RWPE1 (cell line): ENCODE results near the gene MPC1.

Experiments
- CTCF ChIA-PET: fragments of 350-600 bp; sonication (Branson Sonifier 250); formaldehyde crosslinking; extraction: SDS; loops from one replicate; lab custom pipeline; 2021; lab: Yijun Ruan, JAX
- POLR2A ChIA-PET: fragments of 400-600 bp; formaldehyde crosslinking; extraction: SDS; loops from one replicate; lab custom pipeline; 2020; ENCODE audit warnings: antibody characterized with exemption; ENCODE audit not compliant: low non-redundant PET; lab: Yijun Ruan, JAX
- DNase-seq: peaks from one replicate; pipeline ENCODE4 v3.0.0; 2012; ENCODE audit warnings: low spot score
- H3K27ac ChIP-seq: fragments of 450-650 bp; 2 replicates; pipeline ENCODE4 v1.5.1; 2017
- TF ChIP-seq, protein P1 (sequence below): fragments of 450-650 bp; conservative IDR thresholded peaks from 2 replicates; pipeline ENCODE4 v1.5.1; 2017; ENCODE audit warnings: low read depth, mild to moderate bottlenecking

Gene MPC1

DNA sequence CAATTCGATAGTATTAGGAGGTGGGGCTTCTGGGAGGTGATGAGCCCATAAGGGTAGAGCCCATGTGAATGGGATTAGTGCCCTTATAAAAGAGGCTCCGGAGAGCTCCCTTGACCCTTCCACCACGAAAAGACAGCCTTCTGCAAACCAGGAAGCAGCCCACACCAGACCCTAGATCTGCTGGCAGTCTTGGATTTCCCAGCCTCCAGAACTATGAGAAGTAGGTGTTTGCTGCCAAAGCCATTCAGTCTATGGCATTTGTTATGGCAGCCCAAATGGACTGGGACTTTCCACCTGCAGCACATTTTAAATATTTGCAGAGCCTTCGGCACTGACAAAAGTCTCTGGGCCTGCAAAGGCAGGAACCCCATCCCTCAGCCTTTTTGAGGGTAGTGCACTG, 28.6 kb downstream of the MPC1 start:
- TF ChIP-seq, protein P1, sequence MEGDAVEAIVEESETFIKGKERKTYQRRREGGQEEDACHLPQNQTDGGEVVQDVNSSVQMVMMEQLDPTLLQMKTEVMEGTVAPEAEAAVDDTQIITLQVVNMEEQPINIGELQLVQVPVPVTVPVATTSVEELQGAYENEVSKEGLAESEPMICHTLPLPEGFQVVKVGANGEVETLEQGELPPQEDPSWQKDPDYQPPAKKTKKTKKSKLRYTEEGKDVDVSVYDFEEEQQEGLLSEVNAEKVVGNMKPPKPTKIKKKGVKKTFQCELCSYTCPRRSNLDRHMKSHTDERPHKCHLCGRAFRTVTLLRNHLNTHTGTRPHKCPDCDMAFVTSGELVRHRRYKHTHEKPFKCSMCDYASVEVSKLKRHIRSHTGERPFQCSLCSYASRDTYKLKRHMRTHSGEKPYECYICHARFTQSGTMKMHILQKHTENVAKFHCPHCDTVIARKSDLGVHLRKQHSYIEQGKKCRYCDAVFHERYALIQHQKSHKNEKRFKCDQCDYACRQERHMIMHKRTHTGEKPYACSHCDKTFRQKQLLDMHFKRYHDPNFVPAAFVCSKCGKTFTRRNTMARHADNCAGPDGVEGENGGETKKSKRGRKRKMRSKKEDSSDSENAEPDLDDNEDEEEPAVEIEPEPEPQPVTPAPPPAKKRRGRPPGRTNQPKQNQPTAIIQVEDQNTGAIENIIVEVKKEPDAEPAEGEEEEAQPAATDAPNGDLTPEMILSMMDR: no peak
- ChIA-PET CTCF (no interaction called here), POLR2A (no interaction called here)
- no peak for DNase-seq
- no peak overlapping the region for H3K27ac ChIP-seq

DNA sequence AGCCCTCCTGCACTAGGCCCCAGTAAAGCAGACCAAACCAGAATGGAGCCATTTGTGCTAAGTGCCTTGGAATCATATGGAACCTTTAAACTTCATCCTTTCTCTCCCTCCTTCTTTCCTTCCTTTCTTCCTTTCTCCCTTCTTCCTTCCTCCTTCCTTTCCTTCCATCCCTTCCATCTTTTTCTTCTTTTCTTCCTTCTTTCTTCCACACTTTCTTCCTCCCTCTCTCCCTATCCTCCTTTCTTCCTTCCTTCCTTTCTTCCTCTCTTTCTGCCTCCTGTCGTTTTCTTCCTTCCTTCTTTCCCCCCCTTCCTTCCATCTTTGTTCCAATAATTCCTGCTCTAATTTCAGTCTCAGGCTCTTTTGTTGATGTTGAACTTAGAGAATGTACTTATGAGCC, 29.2 kb downstream of the MPC1 start:
- DNase-seq: no peak
- TF ChIP-seq, protein P1: no peak
- ChIA-PET POLR2A (no interaction called here), CTCF (no interaction called here)
- H3K27ac ChIP-seq: no peak overlapping the region

DNA sequence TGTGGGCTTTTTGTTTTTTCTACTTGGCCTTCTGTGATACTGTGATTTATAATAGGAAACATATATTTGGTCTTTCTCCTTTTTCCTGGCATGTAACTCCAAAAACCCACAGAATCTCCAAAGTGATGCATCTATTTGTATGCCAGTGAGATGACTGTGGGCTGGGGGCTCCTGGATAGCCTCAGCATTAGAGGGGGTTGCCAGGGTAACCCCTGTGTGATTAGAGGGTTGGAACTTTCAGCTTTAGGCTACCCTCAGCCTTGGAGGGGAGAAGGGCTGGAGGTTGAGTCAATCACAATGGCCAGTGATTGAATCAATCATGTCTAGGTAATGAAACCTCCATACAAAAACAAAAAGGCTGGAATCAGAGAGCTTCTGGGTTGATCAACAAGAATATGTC, 29.8 kb downstream of the MPC1 start:
- DNase-seq: no peak
- TF ChIP-seq, protein P1: no peak
- POLR2A ChIA-PET: no interaction called here
- CTCF ChIA-PET: interaction anchor here (0.6 kb wide), 2 partner anchors 29 to 55 kb away, joined by 3 to 4 read pairs; no protein-coding TSS in a partner anchor
- no peak overlapping the region for H3K27ac ChIP-seq

DNA sequence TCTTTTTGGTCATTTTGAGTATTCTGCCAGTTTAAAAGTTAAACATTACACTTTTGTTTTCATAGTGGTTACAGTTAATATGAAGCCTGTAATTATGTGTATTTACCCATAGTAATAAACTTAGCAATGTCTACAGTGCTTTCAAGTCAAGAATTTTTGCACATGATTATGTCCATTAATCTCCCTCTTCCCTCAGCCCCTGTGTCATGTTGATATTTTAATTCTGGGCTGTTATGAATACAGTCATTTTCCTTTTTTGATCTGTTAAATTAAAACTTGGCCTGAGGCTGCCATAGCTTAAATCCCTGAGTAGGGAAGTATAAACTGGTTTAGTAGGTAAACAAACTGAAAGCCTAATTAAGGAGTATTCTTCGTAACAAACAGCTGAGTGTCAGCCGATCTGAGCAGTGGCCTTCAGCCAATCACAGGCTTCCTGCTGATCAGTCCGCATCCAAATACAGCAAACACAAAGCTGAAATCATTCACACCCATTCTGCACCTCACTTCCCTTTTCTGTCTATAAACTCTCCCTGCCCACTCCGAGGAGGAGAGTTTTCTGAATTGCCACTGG, 30.9 kb downstream of the MPC1 start:
- ChIA-PET CTCF (interaction anchor here (0.5 kb wide), 1 partner anchor 38 kb away, joined by 7 read pairs; no protein-coding TSS in a partner anchor), POLR2A (no interaction called here)
- peak; percentile 10 for DNase-seq
- H3K27ac ChIP-seq: no peak overlapping the region
- TF ChIP-seq, protein P1: no peak

DNA sequence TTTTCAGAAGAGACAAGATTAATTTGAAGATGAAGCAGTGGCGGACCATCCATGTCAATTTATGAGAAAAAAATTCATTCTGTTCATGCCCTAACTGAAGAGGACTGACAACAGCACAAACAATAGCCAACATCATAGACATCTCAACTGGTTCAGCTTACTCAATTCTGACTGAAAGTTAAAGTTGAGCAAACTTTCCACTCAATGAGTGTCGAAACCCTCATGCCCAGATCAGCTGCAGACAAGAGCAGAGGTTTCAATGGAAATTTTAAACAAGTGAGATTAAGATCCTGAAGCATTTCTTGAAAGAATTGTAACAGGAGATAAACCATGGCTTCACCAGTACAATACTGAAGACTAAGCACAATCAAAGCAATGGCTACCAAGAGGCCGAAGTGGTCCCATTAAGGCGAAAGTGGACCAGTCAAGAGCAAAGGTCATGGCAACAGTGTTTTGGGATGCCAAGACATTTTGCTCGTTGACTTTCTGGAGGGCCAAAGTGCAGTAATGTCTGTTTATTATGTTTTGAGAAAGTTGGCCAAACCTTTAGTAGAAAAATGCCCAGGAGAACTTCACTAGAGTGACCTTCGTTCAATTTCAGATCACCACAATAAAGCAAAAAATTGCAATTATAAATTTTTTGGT, 34.3 kb downstream of the MPC1 start:
- no peak overlapping the region for H3K27ac ChIP-seq
- no peak for DNase-seq
- CTCF ChIA-PET: no interaction called here
- TF ChIP-seq, protein P1: no peak
- POLR2A ChIA-PET: no interaction called here

DNA sequence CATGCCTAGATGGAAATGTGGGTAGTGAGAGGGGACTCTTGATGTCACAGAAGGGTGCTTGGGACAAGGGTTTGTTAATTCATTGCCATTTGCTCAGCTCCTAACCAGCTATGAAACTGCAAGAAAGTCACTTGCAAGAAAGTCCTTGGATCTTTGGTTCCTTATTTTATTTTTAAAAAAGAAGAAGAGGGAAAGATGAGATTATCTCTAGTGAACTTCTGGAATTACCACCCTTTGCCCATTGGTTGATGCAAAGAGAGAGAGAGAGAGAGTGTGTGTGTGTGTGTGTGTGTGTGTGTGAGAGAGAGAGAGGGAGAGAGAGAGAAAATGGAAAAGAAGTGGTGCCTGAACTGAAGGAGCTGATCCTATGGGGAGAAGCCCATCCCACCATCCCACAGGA, 35.8 kb downstream of the MPC1 start:
- CTCF ChIA-PET: no interaction called here
- no peak overlapping the region for H3K27ac ChIP-seq
- TF ChIP-seq, protein P1: no peak
- POLR2A ChIA-PET: no interaction called here
- no peak for DNase-seq
